ENCODE data around the gene IVD. TPM values are rescaled to one million over a fixed set of nuclear protein-coding genes. Genes with fewer than 3 reads are reported as not detected.

IVD gene
- total and polyA plus RNA-seq, 2 of the 4 experiments (the other 2 are of a cell fraction), result 31.7 to 41.1 TPM

DNA sequence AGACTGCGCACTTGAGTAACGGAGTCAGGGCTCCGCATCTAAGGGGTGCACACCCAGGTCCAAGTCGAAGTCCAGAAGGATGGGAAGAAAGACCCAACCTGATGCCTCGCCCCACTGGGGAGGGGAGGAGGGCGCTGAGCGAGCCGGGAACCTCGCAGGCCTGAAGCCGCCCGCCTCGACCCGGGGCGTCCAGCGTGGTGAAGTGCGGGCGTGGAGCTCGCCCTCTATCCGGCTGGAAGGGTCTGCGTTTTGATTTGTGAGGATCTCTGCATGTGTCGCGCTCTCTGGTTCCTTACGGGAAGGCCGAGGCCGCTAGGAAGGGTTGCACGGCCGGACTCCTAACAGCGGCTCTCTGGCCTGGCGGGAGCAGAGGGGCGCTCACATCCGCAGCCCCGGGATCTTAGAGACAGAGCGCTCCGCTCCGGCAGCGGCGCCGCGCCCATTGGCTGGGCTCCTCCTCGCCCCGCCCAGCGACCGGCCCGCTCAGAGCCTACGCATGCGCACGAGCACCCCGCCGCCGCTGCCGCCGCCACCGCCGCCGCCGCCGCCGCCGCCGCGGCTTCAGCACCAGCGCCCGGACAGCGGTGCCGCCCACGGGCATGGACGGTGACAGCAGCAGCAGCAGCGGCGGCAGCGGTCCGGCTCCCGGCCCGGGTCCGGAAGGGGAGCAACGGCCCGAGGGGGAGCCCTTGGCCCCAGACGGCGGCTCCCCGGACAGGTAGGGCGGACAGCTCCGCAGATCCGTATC, 47.7 kb upstream of the IVD start, which contains the start of gene DISP2:
Gene DISP2 (plus strand): TSS at position 497 of the 748 bp plus-strand sequence. CDS start 103 bp downstream, at position 600.
- DNase-seq, result peak; percentile 67
- Histone ChIP-seq H3K9me1 (ENCODE audit: insufficient read depth, low read length) (no peaks in the 10 kb centered on the region), H3K14ac (replicated peaks; ENCODE audit: low read depth, low read length) (no peak within 1 kb of the TSS), H3K4me1 (ENCODE audit: control insufficient read depth, insufficient read depth, low read length) (peaks cover 6% of the 10 kb centered on the region; the same call in 1 of the 2 replicates), H4K20me1 (ENCODE audit: insufficient read depth, low read length) (no peaks in the 10 kb centered on the region), H2AFZ (replicated peaks; ENCODE audit: low read length, poor library complexity) (peak within 1 kb of the TSS; percentile 99), H4K5ac (ENCODE audit: low read depth, low read length) (no peak within 1 kb of the TSS), H3K4me2 (ENCODE audit: low read depth, low read length) (peak within 1 kb of the TSS; percentile 96), H3K56ac (ENCODE audit: extremely low read depth, insufficient read depth, low read length) (no peak within 1 kb of the TSS), H3K9me3 (ENCODE audit: control insufficient read depth, insufficient read depth, low read length) (no peaks in the 10 kb centered on the region), H4K8ac (ENCODE audit: low read depth in 2 of 2, low read length in 2 of 2) (peak within 1 kb of the TSS in 1 of 2 experiments; percentile 84; a peak in 1 of 4 replicates), H3K23ac (ENCODE audit: low read depth, low read length) (peak within 1 kb of the TSS; percentile 79), H2AK5ac (ENCODE audit: low read depth, low read length) (no peak within 1 kb of the TSS), H3K18ac (ENCODE audit: low read depth, low read length) (no peak within 1 kb of the TSS), H2BK20ac (ENCODE audit: low read depth, low read length) (no peak within 1 kb of the TSS), H2AK9ac (replicated peaks; ENCODE audit: low read depth, low read length, poor library complexity) (peak within 1 kb of the TSS; percentile 45), H3K36me3 (ENCODE audit: control insufficient read depth, insufficient read depth, low read length) (no peaks in the 10 kb centered on the region), H3K4ac (ENCODE audit: low read depth, low read length) (0 out of 2 replicates have a peak within 1 kb of the TSS, but pooled peaks have one; percentile 43), H3K27me3 (ENCODE audit: control insufficient read depth, insufficient read depth, low read length) (peaks cover 26% of the 10 kb centered on the region), H3K9ac (ENCODE audit: low read depth, low read length) (no peak within 1 kb of the TSS; the same call in 1 of the 2 replicates), H3K27ac (ENCODE audit: insufficient read depth, low read length) (no peak within 1 kb of the TSS; the same call in 1 of the 2 replicates), H2BK5ac (ENCODE audit: low read depth, low read length, poor library complexity, severe bottlenecking) (no peak within 1 kb of the TSS), H2BK120ac (ENCODE audit: low read depth, low read length) (no peak within 1 kb of the TSS), H4K91ac (ENCODE audit: insufficient read depth, low read depth, low read length) (no peak within 1 kb of the TSS), H2BK15ac (ENCODE audit: low read depth, low read length) (no peak within 1 kb of the TSS), H3K4me3 (ENCODE audit: insufficient read depth, low read depth, low read length) (peak within 1 kb of the TSS; percentile 63), H3K79me1 (ENCODE audit: low read depth in 1 of 2, low read length in 2 of 2) (no peaks in the 10 kb centered on the region)
- in situ Hi-C loops (cut with MboI; ENCODE audit: low sequenced_read_pairs), result no loop called here
- peak; percentile 96 for ATAC-seq (ENCODE audit: low read depth)
- POLR2A ChIA-PET (ENCODE audit: unreplicated experiment), result interaction anchor here (0.6 to 0.9 kb wide), 2 partner anchors 16 to 26 kb away, joined by 3 read pairs; no protein-coding TSS in a partner anchor
- dilution Hi-C loops (cut with HindIII; ENCODE audit: low sequenced_read_pairs, unreplicated experiment), result no loop called here
- BruUV-seq (replicated peaks), result no TSS peak
- WGBS, 2 experiments (ENCODE audit: extremely low coverage in 2 of 2, insufficient read length in 1 of 2), result 1% methylated on average over 21 of the region's 82 CpGs; no CpG with 5 or more reads in 1 of the 2 experiments
- CTCF ChIA-PET, result interaction anchor here (1.7 to 4.2 kb wide), 2 partner anchors 11 to 14 kb away, joined by 5 to 15 read pairs; no protein-coding TSS in a partner anchor
- no peak for TF ChIP-seq MAZ (IDR thresholded peaks at IDR 0.05; ENCODE audit: borderline replicate concordance, low read depth, low read length)
- peak; percentile 98 for TF ChIP-seq MXI1 (IDR thresholded peaks at IDR 0.05; ENCODE audit: borderline replicate concordance, low read depth, low read length)
- TF ChIP-seq SMC3 (IDR thresholded peaks at IDR 0.05; ENCODE audit: low read depth, low read length), result no peak
- TF ChIP-seq, protein P1, sequence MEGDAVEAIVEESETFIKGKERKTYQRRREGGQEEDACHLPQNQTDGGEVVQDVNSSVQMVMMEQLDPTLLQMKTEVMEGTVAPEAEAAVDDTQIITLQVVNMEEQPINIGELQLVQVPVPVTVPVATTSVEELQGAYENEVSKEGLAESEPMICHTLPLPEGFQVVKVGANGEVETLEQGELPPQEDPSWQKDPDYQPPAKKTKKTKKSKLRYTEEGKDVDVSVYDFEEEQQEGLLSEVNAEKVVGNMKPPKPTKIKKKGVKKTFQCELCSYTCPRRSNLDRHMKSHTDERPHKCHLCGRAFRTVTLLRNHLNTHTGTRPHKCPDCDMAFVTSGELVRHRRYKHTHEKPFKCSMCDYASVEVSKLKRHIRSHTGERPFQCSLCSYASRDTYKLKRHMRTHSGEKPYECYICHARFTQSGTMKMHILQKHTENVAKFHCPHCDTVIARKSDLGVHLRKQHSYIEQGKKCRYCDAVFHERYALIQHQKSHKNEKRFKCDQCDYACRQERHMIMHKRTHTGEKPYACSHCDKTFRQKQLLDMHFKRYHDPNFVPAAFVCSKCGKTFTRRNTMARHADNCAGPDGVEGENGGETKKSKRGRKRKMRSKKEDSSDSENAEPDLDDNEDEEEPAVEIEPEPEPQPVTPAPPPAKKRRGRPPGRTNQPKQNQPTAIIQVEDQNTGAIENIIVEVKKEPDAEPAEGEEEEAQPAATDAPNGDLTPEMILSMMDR (conservative IDR thresholded peaks at IDR 0.05; ENCODE audit: low read depth, low read length), result no peak
- intact Hi-C loops (cut with micrococcal nuclease), result loop anchor here (2.0 kb wide), 1 partner anchor 17 kb away; the partner anchor contains the start of gene CCDC9B

Measured in IMR-90 (cell line).